ENCODE measurements around the gene ZBTB12. TPM values are rescaled to one million over a fixed set of nuclear protein-coding genes. Genes with fewer than 3 reads are reported as not detected.
"Not testable (repeated sequence)": the region's sequence is repeated elsewhere in the genome, so short reads cannot be mapped to it uniquely, and the experiment has no call there.

ZBTB12 gene
- total RNA-seq, 1 donor from 2014 or later, result 2.2 TPM

DNA sequence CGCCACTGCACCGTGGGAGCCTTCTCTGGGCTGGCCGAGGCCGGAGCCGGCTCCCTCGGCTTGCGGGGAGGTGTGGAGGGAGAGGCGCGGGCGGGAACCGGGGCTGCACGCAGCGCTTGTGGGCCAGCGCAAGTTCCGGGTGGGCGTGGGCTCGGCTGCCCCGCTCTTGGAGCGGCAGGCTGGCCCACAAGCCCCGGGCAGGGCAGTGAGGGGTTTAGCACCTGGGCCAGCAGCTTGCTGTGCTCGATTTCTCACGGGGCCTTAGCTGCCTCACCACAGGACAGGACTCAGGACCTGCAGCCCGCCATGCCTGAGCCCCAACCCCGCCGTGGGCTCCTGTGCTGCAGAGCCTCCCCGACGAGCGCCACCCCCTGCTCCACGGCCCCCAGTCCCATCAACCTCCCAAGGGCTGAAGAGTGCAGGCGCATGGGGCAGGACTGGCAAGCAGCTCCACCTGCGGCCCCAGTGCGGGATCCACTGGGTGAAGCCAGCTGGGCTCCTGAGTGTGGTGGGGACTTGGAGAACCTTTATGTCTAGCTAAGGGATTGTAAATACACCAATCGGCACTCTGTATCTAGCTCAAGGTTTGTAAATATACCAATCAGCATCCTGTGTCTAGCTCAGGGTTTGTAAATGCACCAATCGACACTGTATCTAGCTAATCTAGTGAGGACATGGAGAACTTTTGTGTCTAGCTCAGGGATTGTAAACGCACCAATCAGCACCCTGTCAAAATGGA is 49.7 kb downstream of the ZBTB12 start:
- intact Hi-C loops (cut with micrococcal nuclease), result not testable (repeated sequence)

DNA sequence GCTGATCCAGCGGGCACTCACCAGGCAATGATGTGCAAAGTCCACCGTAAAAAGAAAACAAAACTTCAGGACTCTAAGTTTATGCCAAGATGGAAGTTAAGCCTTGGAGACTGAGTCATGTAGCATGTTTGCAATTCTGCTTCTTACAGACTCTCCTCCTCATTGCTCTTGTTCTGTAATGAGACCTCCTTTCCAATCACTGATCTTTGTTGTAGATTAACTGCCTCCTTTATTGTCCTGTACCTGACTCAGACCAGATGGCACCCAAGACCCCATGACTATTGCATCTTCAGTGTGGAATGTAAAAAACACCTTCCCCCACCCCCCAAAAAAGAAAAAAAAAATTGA is 50.4 kb downstream of the ZBTB12 start:
- intact Hi-C loops (cut with micrococcal nuclease), result no loop called here

DNA sequence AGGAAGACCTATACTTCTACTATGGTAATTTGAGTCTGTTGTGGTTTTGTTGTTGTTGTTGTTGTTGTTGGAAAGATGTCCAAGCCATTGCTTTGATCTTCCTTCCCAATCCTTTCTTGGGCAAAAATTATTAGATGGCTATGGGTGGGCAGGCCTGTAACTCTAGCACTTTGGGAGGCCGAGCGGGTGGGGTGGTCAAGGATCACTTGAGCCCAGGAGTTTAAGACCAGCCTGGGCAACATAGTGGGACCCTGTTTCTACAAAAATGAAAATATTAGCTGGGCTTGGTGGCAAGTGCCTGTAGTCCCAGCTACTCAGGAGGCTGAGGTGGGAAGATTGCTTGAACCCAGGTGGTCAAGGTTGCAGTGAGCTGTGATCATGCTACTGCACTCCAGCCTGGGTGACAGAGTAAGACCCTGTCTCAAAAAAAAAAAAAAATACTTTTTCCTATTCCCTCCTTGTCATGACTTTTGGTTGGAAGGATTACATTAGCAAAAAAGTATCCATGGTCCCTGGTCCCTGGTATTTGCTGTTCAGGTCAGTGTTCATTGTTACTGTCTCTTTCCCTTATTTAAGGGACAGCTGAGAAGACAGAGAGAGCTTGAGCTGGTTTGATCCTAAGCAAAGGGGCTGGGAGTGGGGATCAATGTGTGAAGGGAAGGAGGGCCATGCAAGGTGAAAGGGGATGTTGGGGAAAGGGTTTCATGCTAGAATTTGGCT is 51.0 kb downstream of the ZBTB12 start:
- intact Hi-C loops (cut with micrococcal nuclease), result no loop called here

Other genes with a start within 250 kb of the ZBTB12 start
- 262 and 284 TPM in 2 replicates for gene BAG6, start 249.4 kb downstream of the ZBTB12 start, total RNA-seq
- gene APOM, start 246.2 kb downstream of the ZBTB12 start, total RNA-seq, result 1.9 and 2.0 TPM in 2 replicates
- 24.7 and 25.7 TPM in 2 replicates for gene C6orf47, start 241.3 kb downstream of the ZBTB12 start, total RNA-seq
- 29.3 and 30.0 TPM in 2 replicates for gene GPANK1, start 237.1 kb downstream of the ZBTB12 start, total RNA-seq
- 219 and 224 TPM in 2 replicates for gene CSNK2B, start 236.0 kb downstream of the ZBTB12 start, total RNA-seq
- 27.5 and 29.1 TPM in 2 replicates for gene LY6G5B, start 232.1 kb downstream of the ZBTB12 start, total RNA-seq
- 6.3 TPM in 2 replicates for gene LY6G5C, start 221.0 kb downstream of the ZBTB12 start, total RNA-seq
- 53.6 and 59.7 TPM in 2 replicates for gene ABHD16A, start 198.8 kb downstream of the ZBTB12 start, total RNA-seq
- gene LY6G6F, start 195.2 kb downstream of the ZBTB12 start, total RNA-seq, result not detected in 2 replicates
- gene LY6G6D, start 186.7 kb downstream of the ZBTB12 start, total RNA-seq, result not detected in 2 replicates
- gene LY6G6C, start 180.3 kb downstream of the ZBTB12 start, total RNA-seq, result 0.41 TPM in 1 of 2 replicates, not detected in the other
- gene MPIG6B, start 178.7 kb downstream of the ZBTB12 start, total RNA-seq, result not detected in 2 replicates
- gene DDAH2, start 172.8 kb downstream of the ZBTB12 start, total RNA-seq, result 12.2 and 14.4 TPM in 2 replicates
- gene CLIC1, start 165.6 kb downstream of the ZBTB12 start, total RNA-seq, result 517 and 529 TPM in 2 replicates
- 47.8 and 51.5 TPM in 2 replicates for gene MSH5, start 162.1 kb downstream of the ZBTB12 start, total RNA-seq
- 12.2 and 12.8 TPM in 2 replicates for gene SAPCD1, start 139.4 kb downstream of the ZBTB12 start, total RNA-seq
- 6.0 and 6.2 TPM in 2 replicates for gene VWA7, start 124.8 kb downstream of the ZBTB12 start, total RNA-seq
- 77.4 and 78.9 TPM in 2 replicates for gene VARS1, start 106.3 kb downstream of the ZBTB12 start, total RNA-seq
- gene LSM2, start 95.1 kb downstream of the ZBTB12 start, total RNA-seq, result 85.4 and 89.3 TPM in 2 replicates
- 3.7 TPM in 2 replicates for gene HSPA1L, start 86.8 kb downstream of the ZBTB12 start, total RNA-seq
- gene HSPA1A, start 86.5 kb downstream of the ZBTB12 start, total RNA-seq, result 155 and 159 TPM in 2 replicates
- 82.7 and 85.0 TPM in 2 replicates for gene HSPA1B, start 74.3 kb downstream of the ZBTB12 start, total RNA-seq
- 33.2 and 33.8 TPM in 2 replicates for gene NEU1, start 39.3 kb downstream of the ZBTB12 start, total RNA-seq
- 0.34 TPM in 1 of 2 replicates, not detected in the other for gene SLC44A4, start 23.1 kb downstream of the ZBTB12 start, total RNA-seq
- gene EHMT2, start 4.4 kb downstream of the ZBTB12 start, total RNA-seq, result 61.0 and 61.6 TPM in 2 replicates
- 0.12 and 1.7 TPM in 2 replicates for gene C2, start 25.6 kb upstream of the ZBTB12 start, total RNA-seq
- 0.22 and 0.59 TPM in 2 replicates for gene CFB, start 44.0 kb upstream of the ZBTB12 start, total RNA-seq
- gene NELFE, start 56.9 kb upstream of the ZBTB12 start, total RNA-seq, result 75.3 and 83.4 TPM in 2 replicates
- gene SKIC2, start 57.1 kb upstream of the ZBTB12 start, total RNA-seq, result 93.7 and 100 TPM in 2 replicates
- 19.9 and 20.8 TPM in 2 replicates for gene DXO, start 70.1 kb upstream of the ZBTB12 start, total RNA-seq
- gene C4A, start 80.0 kb upstream of the ZBTB12 start, total RNA-seq, result 4.0 and 4.6 TPM in 2 replicates
- 4.2 and 4.6 TPM in 2 replicates for gene C4B, start 112.7 kb upstream of the ZBTB12 start, total RNA-seq
- 1.0 and 1.4 TPM in 2 replicates for gene CYP21A2, start 136.3 kb upstream of the ZBTB12 start, total RNA-seq
- gene TNXB, start 207.3 kb upstream of the ZBTB12 start, total RNA-seq, result 5.5 and 6.1 TPM in 2 replicates
- 147 and 155 TPM in 2 replicates for gene ATF6B, start 226.2 kb upstream of the ZBTB12 start, total RNA-seq
- 5.3 and 5.5 TPM in 2 replicates for gene FKBPL, start 228.2 kb upstream of the ZBTB12 start, total RNA-seq
- 0.32 and 0.63 TPM in 2 replicates for gene PRRT1, start 249.9 kb upstream of the ZBTB12 start, total RNA-seq